ENCODE data around the gene B4GALT1. TPM values are rescaled to one million over a fixed set of nuclear protein-coding genes. Genes with fewer than 3 reads are reported as not detected.

The B4GALT1 gene
- total RNA-seq, 2 experiments from 2014 or later: 12.8 to 38.7 TPM

- DNase-seq (ENCODE audit: low spot score): no peak
- TF ChIP-seq CTCF (conservative IDR thresholded peaks at IDR 0.05; ENCODE audit: low read length) (no peak), EZH2phosphoT487 (IDR thresholded peaks at IDR 0.05; ENCODE audit: borderline replicate concordance, low read depth, low read length) (no peak)
- Histone ChIP-seq H3K4me2 (ENCODE audit: low read length) (no peak overlapping the region), H3K4me1 (ENCODE audit: insufficient read depth, low read length, poor library complexity, severe bottlenecking) (no peaks in the 10 kb centered on the region), H3K9me2 (ENCODE audit: insufficient read depth, low read length) (no peaks in the 10 kb centered on the region; the same call in 1 of the 2 replicates), H4K20me1 (ENCODE audit: insufficient read depth, low read length) (no peaks in the 10 kb centered on the region), H3K79me2 (ENCODE audit: insufficient read depth, low read depth, low read length) (no peaks in the 10 kb centered on the region), H2AFZ (ENCODE audit: low read length) (no peak overlapping the region), H3K4me3 (ENCODE audit: low read depth, low read length, poor library complexity, severe bottlenecking) (no peak overlapping the region), H3K9me3 (ENCODE audit: low read length) (no peaks in the 10 kb centered on the region), H3K27ac (ENCODE audit: low read depth, low read length, poor library complexity, severe bottlenecking) (no peak overlapping the region), H3K36me3 (ENCODE audit: insufficient read depth, low read length) (no peaks in the 10 kb centered on the region)
- ChIA-PET POLR2A (interaction anchor here (0.6 kb wide), 1 partner anchor 10 kb away, joined by 3 read pairs; no protein-coding TSS in a partner anchor), CTCF (ENCODE audit: unreplicated experiment) (no interaction called here)
- intact Hi-C loops (cut with micrococcal nuclease; ENCODE audit: unreplicated experiment): no loop called here
- BruUV-seq (replicated peaks): no TSS peak
These were observed 65.8 kb downstream of the B4GALT1 start for GRCh38 chr9:33101104-33101951.

- no peaks in the 10 kb centered on the region for H3K79me2 ChIP-seq (ENCODE audit: insufficient read depth, low read depth, low read length)
- H4K20me1 ChIP-seq (ENCODE audit: insufficient read depth, low read length): no peaks in the 10 kb centered on the region
- ChIA-PET POLR2A (interaction anchor here (0.6 kb wide), 1 partner anchor 501 kb away, joined by 3 read pairs; no protein-coding TSS in a partner anchor), CTCF (ENCODE audit: unreplicated experiment) (no interaction called here)
- no peaks in the 10 kb centered on the region; the same call in 1 of the 2 replicates for H3K9me2 ChIP-seq (ENCODE audit: insufficient read depth, low read length)
- DNase-seq (ENCODE audit: low spot score): no peak
- intact Hi-C loops (cut with micrococcal nuclease; ENCODE audit: unreplicated experiment): no loop called here
- H3K27ac ChIP-seq (ENCODE audit: low read depth, low read length, poor library complexity, severe bottlenecking): no peak overlapping the region
- H3K9me3 ChIP-seq (ENCODE audit: low read length): no peaks in the 10 kb centered on the region
- no TSS peak for BruUV-seq (replicated peaks)
- TF ChIP-seq EZH2phosphoT487 (IDR thresholded peaks at IDR 0.05; ENCODE audit: borderline replicate concordance, low read depth, low read length) (no peak), CTCF (conservative IDR thresholded peaks at IDR 0.05; ENCODE audit: low read length) (no peak)
- no peak overlapping the region for H3K4me3 ChIP-seq (ENCODE audit: low read depth, low read length, poor library complexity, severe bottlenecking)
- no peak overlapping the region for H2AFZ ChIP-seq (ENCODE audit: low read length)
- H3K4me2 ChIP-seq (ENCODE audit: low read length): no peak overlapping the region
- H3K36me3 ChIP-seq (ENCODE audit: insufficient read depth, low read length): no peaks in the 10 kb centered on the region
- no peaks in the 10 kb centered on the region for H3K4me1 ChIP-seq (ENCODE audit: insufficient read depth, low read length, poor library complexity, severe bottlenecking)
These were observed 67.4 kb downstream of the B4GALT1 start for GRCh38 chr9:33099754-33100153.

- TF ChIP-seq EZH2phosphoT487 (IDR thresholded peaks at IDR 0.05; ENCODE audit: borderline replicate concordance, low read depth, low read length) (no peak), CTCF (conservative IDR thresholded peaks at IDR 0.05; ENCODE audit: low read length) (no peak)
- no peaks in the 10 kb centered on the region for H3K79me2 ChIP-seq (ENCODE audit: insufficient read depth, low read depth, low read length)
- no peaks in the 10 kb centered on the region for H3K4me1 ChIP-seq (ENCODE audit: insufficient read depth, low read length, poor library complexity, severe bottlenecking)
- no TSS peak for BruUV-seq (replicated peaks)
- ChIA-PET POLR2A (no interaction called here), CTCF (ENCODE audit: unreplicated experiment) (no interaction called here)
- no peak overlapping the region for H3K4me2 ChIP-seq (ENCODE audit: low read length)
- intact Hi-C loops (cut with micrococcal nuclease; ENCODE audit: unreplicated experiment): no loop called here
- no peaks in the 10 kb centered on the region for H3K9me3 ChIP-seq (ENCODE audit: low read length)
- H3K4me3 ChIP-seq (ENCODE audit: low read depth, low read length, poor library complexity, severe bottlenecking): no peak overlapping the region
- no peak for DNase-seq (ENCODE audit: low spot score)
- no peaks in the 10 kb centered on the region; the same call in 1 of the 2 replicates for H3K9me2 ChIP-seq (ENCODE audit: insufficient read depth, low read length)
- H4K20me1 ChIP-seq (ENCODE audit: insufficient read depth, low read length): no peaks in the 10 kb centered on the region
- no peak overlapping the region for H3K27ac ChIP-seq (ENCODE audit: low read depth, low read length, poor library complexity, severe bottlenecking)
- no peaks in the 10 kb centered on the region for H3K36me3 ChIP-seq (ENCODE audit: insufficient read depth, low read length)
- H2AFZ ChIP-seq (ENCODE audit: low read length): no peak overlapping the region
These were observed 69.9 kb downstream of the B4GALT1 start for GRCh38 chr9:33097192-33097591.

All from OCI-LY7 (cell line).